Measurements from ENCODE around the gene SP2. TPM values are rescaled to one million over a fixed set of nuclear protein-coding genes. Genes with fewer than 3 reads are reported as not detected.
A peak's percentile ranks its signal among the peaks of the same experiment; 100 is the strongest.

Gene SP2
- total RNA-seq, 1 experiment from 2014 or later, result 22.2 TPM

DNA sequence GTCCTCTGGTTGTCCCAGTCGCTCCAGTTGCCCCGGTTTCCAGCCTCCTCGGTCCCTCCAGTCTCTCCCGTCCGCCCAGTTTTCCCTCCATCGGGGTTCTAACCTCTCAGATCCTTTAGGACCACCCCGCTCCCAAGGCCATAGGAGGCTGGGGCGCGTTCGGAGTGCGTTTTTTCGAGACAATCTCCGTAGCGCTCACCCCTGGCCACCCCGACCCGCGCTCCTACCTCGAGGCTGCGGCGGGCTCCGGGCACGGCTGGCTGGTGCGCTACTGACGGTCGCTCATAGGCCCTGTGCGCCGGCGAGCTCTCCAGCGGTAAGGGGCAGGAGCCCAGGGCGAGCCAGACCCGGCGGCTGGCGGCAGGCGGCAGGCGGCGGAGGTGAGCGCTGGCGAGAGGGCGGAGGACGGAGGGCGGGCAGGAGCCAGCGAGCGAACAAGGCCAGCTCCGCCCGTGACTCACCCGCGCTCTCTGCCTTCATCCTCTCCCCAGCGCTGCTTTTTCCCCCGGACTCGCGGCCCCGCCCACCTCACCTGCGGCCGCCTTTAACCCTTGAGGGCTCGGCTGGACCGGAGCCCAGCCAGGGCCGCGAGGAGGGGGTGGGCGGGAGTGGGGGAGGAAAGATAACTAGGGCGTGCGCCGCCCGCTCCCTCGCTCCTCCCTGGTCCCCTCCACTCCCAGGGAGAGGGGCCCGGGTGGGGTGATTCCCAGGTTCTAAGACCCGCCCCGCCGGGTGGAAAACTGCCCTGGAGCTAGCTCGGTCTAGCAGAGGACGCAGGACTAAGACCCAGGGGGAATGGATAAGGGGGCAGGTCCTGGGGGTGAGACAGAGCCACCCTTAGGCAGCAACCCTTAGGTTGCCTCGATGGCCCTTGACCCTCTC is 45.1 kb upstream of the SP2 start, which contains the start of gene SP6:
SP6 (minus strand) TSS at position 472 of the 882 bp plus-strand sequence. CDS start 2,734 bp downstream, outside the sequence.
- peak within 1 kb of the TSS; percentile 81 for H3K9ac ChIP-seq (ENCODE audit: low read length)
- POLR2A ChIA-PET, result interaction anchor here (0.7 to 3.2 kb wide), 9 partner anchors 8 to 90 kb away, joined by 3 to 15 read pairs (median 3); partner anchors contain the start of genes LRRC46, MRPL10, PNPO and SCRN2
- H3K9me3 ChIP-seq (ENCODE audit: control insufficient read depth in 1 of 2, insufficient read depth in 1 of 2, low read depth in 1 of 2, low read length in 2 of 2), result no peaks in the 10 kb centered on the region
- ATAC-seq (peak; percentile 93), DNase-seq (ENCODE audit: low read depth, low spot score) (peak; percentile 80)
- H3K4me1 ChIP-seq (ENCODE audit: control insufficient read depth in 1 of 2, insufficient read depth in 2 of 2, low read length in 2 of 2), result peaks cover 13 to 30% of the 10 kb centered on the region in 2 experiments
- BruUV-seq (replicated peaks), result no TSS peak
- peaks cover 23% of the 10 kb centered on the region; the same call in 1 of the 2 replicates for H3K79me2 ChIP-seq (ENCODE audit: insufficient read depth, low read length)
- peak; percentile 86 for TF ChIP-seq ZFX (IDR thresholded peaks at IDR 0.05)
- peak in 1 of 3 experiments; percentile 39; a peak in 3 of 6 replicates for TF ChIP-seq CTCF (IDR thresholded peaks at IDR 0.05 in 2 of 3, conservative IDR thresholded peaks at IDR 0.05 in 1 of 3; ENCODE audit: borderline replicate concordance in 1 of 3, insufficient read depth in 1 of 3, low read depth in 2 of 3, low read length in 2 of 3)
- TF ChIP-seq EGR1 (IDR thresholded peaks at IDR 0.05; ENCODE audit: low read depth), result no peak; the same call in 1 of the 2 replicates
- peak; percentile 97 for TF ChIP-seq POLR2A (IDR thresholded peaks at IDR 0.05; ENCODE audit: borderline replicate concordance, extremely low read depth, insufficient read depth, insufficient read length)
- TF ChIP-seq REST (IDR thresholded peaks at IDR 0.05; ENCODE audit: low read depth), result no peak
- TF ChIP-seq POLR2AphosphoS5 (IDR thresholded peaks at IDR 0.05; ENCODE audit: low read depth, low read length), result peak; percentile 98
- no peak for TF ChIP-seq ELF1 (IDR thresholded peaks at IDR 0.05; ENCODE audit: borderline replicate concordance, low read depth)
- no peak for TF ChIP-seq JUND (IDR thresholded peaks at IDR 0.05)
- TF ChIP-seq, protein P1, sequence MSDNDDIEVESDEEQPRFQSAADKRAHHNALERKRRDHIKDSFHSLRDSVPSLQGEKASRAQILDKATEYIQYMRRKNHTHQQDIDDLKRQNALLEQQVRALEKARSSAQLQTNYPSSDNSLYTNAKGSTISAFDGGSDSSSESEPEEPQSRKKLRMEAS (IDR thresholded peaks at IDR 0.05), result peak; percentile 49
- TF ChIP-seq TCF7L2 (IDR thresholded peaks at IDR 0.05; ENCODE audit: borderline replicate concordance, extremely low read depth, insufficient read depth, insufficient read length), result peak; percentile 82
- RAD21 ChIA-PET (ENCODE audit: low non-redundant PET in 1 of 2, low total read pairs in 2 of 2, uncharacterized antibody in 2 of 2, unreplicated experiment in 2 of 2), result interaction anchor here (1.0 to 1.3 kb wide), 3 partner anchors 10 to 39 kb away, joined by 4 to 5 read pairs (median 5); partner anchors contain the start of gene SCRN2 (in 1 of the 2)
- CTCF ChIA-PET, result interaction anchor here (0.7 to 12.6 kb wide), 10 partner anchors 8 to 167 kb away, joined by 3 to 393 read pairs (median 6); partner anchors contain the start of genes LRRC46, MRPL10, SCRN2 and SP2
- H2AFZ ChIP-seq (ENCODE audit: low read depth, low read length, poor library complexity, severe bottlenecking), result peak within 1 kb of the TSS; percentile 70
- intact Hi-C loops (cut with micrococcal nuclease), result no loop called here
- H3K4me2 ChIP-seq (ENCODE audit: low read length), result peak within 1 kb of the TSS; percentile 86
- peak within 1 kb of the TSS; percentile 78 to 89 for H3K4me3 ChIP-seq (replicated peaks in 1 of 2; ENCODE audit: low read depth in 1 of 2, low read length in 2 of 2)
- H3K27ac ChIP-seq (ENCODE audit: low read depth, low read length), result peak within 1 kb of the TSS; percentile 63
- H3K36me3 ChIP-seq (ENCODE audit: control insufficient read depth in 1 of 2, insufficient read depth in 2 of 2, low read length in 2 of 2), result no peaks in the 10 kb centered on the region; a peak in 1 of 4 replicates
- H3K27me3 ChIP-seq (ENCODE audit: insufficient read depth, low read length), result peaks cover 13% of the 10 kb centered on the region; the same call in 1 of the 2 replicates
- H4K20me1 ChIP-seq (ENCODE audit: insufficient read depth), result no peaks in the 10 kb centered on the region
- no peaks in the 10 kb centered on the region for H3K9me2 ChIP-seq (ENCODE audit: insufficient read depth)
